GM12878 (cell line): ENCODE results near the gene FILIP1L.

Experiments
- BRCA1 ChIP-seq: IDR thresholded peaks from 2 replicates; pipeline ENCODE4 v1.6.1; 2011; ENCODE audit warnings: low read depth, low read length, improper control_type of control experiment
- EZH2 ChIP-seq: IDR thresholded peaks from 2 replicates; pipeline ENCODE4 v1.6.1; 2012; ENCODE audit warnings: low read depth, mild to moderate bottlenecking, control low read depth, inconsistent platforms, low read length, borderline replicate concordance; ENCODE audit not compliant: control insufficient read depth
- FOXM1 ChIP-seq: IDR thresholded peaks from 2 replicates; pipeline ENCODE4 v1.6.1; 2012; ENCODE audit warnings: low read depth, mild to moderate bottlenecking, inconsistent platforms, low read length, moderate library complexity
- GABPA ChIP-seq: IDR thresholded peaks from 2 replicates; pipeline ENCODE4 v1.6.1; 2014; ENCODE audit warnings: antibody characterized with exemption, low read depth, mild to moderate bottlenecking, inconsistent platforms
- MLLT1 ChIP-seq: fragments of 450-650 bp; IDR thresholded peaks from 2 replicates; pipeline ENCODE4 v1.6.1; 2016; ENCODE audit warnings: mild to moderate bottlenecking
- NRF1 ChIP-seq: conservative IDR thresholded peaks from 2 replicates; pipeline ENCODE4 v1.6.1; 2011; ENCODE audit warnings: mild to moderate bottlenecking, low read depth, low read length, improper control_type of control experiment
- POLR2A ChIP-seq: IDR thresholded peaks from 2 replicates; pipeline ENCODE4 v1.6.1; 2011; ENCODE audit warnings: low read depth, mild to moderate bottlenecking, low read length
- RCOR1 ChIP-seq: conservative IDR thresholded peaks from 2 replicates; pipeline ENCODE4 v1.6.1; 2012; ENCODE audit warnings: low read depth, low read length, improper control_type of control experiment
- ZNF217 ChIP-seq: fragments of 450-650 bp; IDR thresholded peaks from 2 replicates; pipeline ENCODE4 v1.6.1; 2017; ENCODE audit warnings: antibody characterized with exemption, mild to moderate bottlenecking
- ZSCAN29 ChIP-seq: fragments of 450-650 bp; IDR thresholded peaks from 2 replicates; pipeline ENCODE4 v1.6.1; 2017; ENCODE audit warnings: mild to moderate bottlenecking, moderate library complexity

GRCh38 chr3:99842826-99843589 is 271.3 kb downstream of the FILIP1L start:
- TF ChIP-seq POLR2A, result no peak
- TF ChIP-seq MLLT1, result no peak
- TF ChIP-seq ZSCAN29, result no peak
- TF ChIP-seq EZH2, result no peak
- no peak for TF ChIP-seq GABPA
- no peak for TF ChIP-seq FOXM1
- TF ChIP-seq ZNF217, result no peak
- no peak for TF ChIP-seq RCOR1
- TF ChIP-seq NRF1, result no peak
- TF ChIP-seq BRCA1, result no peak
